Smooth muscle cell (in vitro differentiated cells): Measurements from ENCODE around the gene TINAG. TPM values are rescaled to one million over a fixed set of nuclear protein-coding genes. Genes with fewer than 3 reads are reported as not detected.

Experiments used
- DNase-seq: peaks from one replicate; lab custom pipeline; 2025; ENCODE audit not compliant: unreplicated experiment; lab: John Stamatoyannopoulos, UW
- H2AFZ ChIP-seq: fragments of 200-600 bp; sonication (generic); 2 replicates; pipeline ENCODE4 v1.6.0; 2016; ENCODE audit warnings: antibody characterized with exemption, low read depth, mild to moderate bottlenecking
- H3F3A ChIP-seq: fragments of 200-600 bp; sonication (generic); 2 replicates; pipeline ENCODE4 v1.6.0; 2017; ENCODE audit warnings: antibody characterized with exemption, low read depth
- H3K27ac ChIP-seq: fragments of 200-600 bp; sonication (generic); 2 replicates; pipeline ENCODE4 v1.5.1; 2016; ENCODE audit warnings: low read depth, mild to moderate bottlenecking
- H3K27me3 ChIP-seq: fragments of 200-600 bp; sonication (generic); 2 replicates; pipeline ENCODE4 v1.6.1; 2016; ENCODE audit warnings: low read depth, mild to moderate bottlenecking
- H3K36me3 ChIP-seq: fragments of 200-600 bp; sonication (generic); 2 replicates; pipeline ENCODE4 v1.5.1; 2016; ENCODE audit warnings: low read depth
- H3K4me1 ChIP-seq: fragments of 200-600 bp; sonication (generic); 2 replicates; pipeline ENCODE4 v1.5.1; 2016; ENCODE audit warnings: low read depth
- H3K4me2 ChIP-seq: fragments of 200-600 bp; sonication (generic); 2 replicates; pipeline ENCODE4 v1.6.0; 2016; ENCODE audit warnings: mild to moderate bottlenecking
- H3K4me3 ChIP-seq: fragments of 200-600 bp; sonication (generic); 2 replicates; pipeline ENCODE4 v1.5.1; 2016; ENCODE audit warnings: mild to moderate bottlenecking
- H3K79me2 ChIP-seq: fragments of 200-600 bp; sonication (generic); 2 replicates; pipeline ENCODE4 v1.6.0; 2016; ENCODE audit warnings: low read depth, mild to moderate bottlenecking
- H3K9ac ChIP-seq: fragments of 200-600 bp; sonication (generic); 2 replicates; pipeline ENCODE4 v1.6.0; 2016; ENCODE audit warnings: low read depth
- H3K9me3 ChIP-seq: fragments of 200-600 bp; sonication (generic); replicated peaks from 2 replicates; pipeline ENCODE4 v1.5.1; 2016; ENCODE audit warnings: low read depth
- H4K20me1 ChIP-seq: fragments of 200-600 bp; sonication (generic); 2 replicates; pipeline ENCODE4 v1.6.0; 2016; ENCODE audit warnings: low read depth
- CTCF ChIP-seq: fragments of 200-600 bp; sonication (generic); IDR thresholded peaks from 2 replicates; pipeline ENCODE4 v1.5.1; 2017; ENCODE audit warnings: borderline replicate concordance, mild to moderate bottlenecking, antibody characterized with exemption; ENCODE audit not compliant: insufficient read depth, poor library complexity, severe bottlenecking
- WGBS: methylation state at CpG from one replicate; pipeline ENCODE4 v1.1.7; 2016; ENCODE audit warnings: low lambda C conversion rate; 5-methylcytosine and 5-hydroxymethylcytosine counted together
- polyA plus RNA-seq: library from polyadenylated mRNA; unstranded; fragments of >200 nt; fragmentation: Nextera tagmentation; extraction: Ambion mirVana; gene quantifications from 2 replicates; pipeline ENCODE4 v1.2.1, GENCODE V29; 2016
- total RNA-seq: library from RNA; depleted of rRNA; stranded (reverse); fragments of >200 nt; gene quantifications from 2 replicates; pipeline ENCODE4 v1.2.3, GENCODE V29; 2014

TINAG gene
- total and polyA plus RNA-seq, 2 experiments from 2014 or later, result not detected

DNA sequence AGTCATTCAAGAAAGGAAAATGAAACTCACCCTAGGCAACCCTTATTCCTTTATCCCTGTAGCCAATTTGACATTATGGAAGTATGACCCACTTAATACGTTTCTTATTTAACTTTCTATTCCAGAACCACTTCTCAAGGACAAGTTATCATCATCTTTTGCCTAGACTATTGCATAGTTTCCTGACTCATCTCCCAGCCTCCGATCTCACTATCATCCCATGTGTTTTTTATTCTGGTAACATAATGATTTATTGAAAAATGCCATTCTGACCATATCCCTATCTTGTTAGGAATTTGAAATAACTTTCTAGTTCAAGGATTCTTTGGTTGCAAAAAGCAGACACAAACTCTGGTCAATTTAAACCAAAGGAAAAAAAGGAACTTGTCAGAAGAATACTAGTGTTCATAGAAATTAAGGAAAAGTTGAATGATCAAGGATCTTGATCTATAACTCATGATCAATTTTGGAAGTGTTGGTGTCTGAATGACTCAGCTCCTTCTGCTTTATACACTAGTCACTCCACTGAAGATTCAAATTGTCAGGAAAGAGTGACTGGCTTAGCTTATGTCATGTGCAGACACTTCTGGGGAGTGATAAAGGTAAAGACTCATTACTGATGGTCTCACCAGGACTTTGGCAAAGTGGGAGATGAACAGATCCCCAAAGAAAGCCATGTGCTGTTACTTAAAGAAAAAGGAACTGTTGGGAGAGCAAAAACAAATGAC, 8.5 kb upstream of the TINAG start:
- Histone ChIP-seq H3K9me3 (no peaks in the 10 kb centered on the region), H3K36me3 (no peaks in the 10 kb centered on the region), H2AFZ (no peak overlapping the region), H3K79me2 (no peaks in the 10 kb centered on the region), H3K27me3 (no peaks in the 10 kb centered on the region), H3K9ac (no peak overlapping the region), H3K27ac (no peak overlapping the region), H4K20me1 (no peaks in the 10 kb centered on the region), H3K4me1 (no peaks in the 10 kb centered on the region), H3K4me3 (no peak overlapping the region), H3K4me2 (no peak overlapping the region), H3F3A (no peaks in the 10 kb centered on the region)
- TF ChIP-seq CTCF, result no peak
- DNase-seq, result no peak
- WGBS, result 64% methylated on average over 2 of the region's 2 CpGs

DNA sequence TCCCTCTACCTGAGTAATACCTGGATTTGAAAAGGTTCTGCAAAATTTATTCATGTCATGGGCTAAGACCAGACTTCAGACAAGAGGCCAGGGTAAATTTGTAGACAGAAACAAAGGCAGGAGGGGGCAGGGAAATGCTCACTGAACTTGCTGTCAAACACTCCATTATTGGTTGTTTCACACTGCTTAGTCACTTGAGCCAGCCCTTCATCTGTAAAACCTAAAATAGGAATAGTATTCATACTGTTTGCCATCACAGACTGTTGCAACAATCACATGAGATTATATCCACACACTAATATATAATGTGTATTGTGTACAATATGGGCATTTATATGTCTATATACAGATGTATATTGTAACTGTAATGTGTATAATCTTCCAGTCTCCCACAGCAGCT, 6.5 kb upstream of the TINAG start:
- H4K20me1 ChIP-seq, result no peaks in the 10 kb centered on the region

DNA sequence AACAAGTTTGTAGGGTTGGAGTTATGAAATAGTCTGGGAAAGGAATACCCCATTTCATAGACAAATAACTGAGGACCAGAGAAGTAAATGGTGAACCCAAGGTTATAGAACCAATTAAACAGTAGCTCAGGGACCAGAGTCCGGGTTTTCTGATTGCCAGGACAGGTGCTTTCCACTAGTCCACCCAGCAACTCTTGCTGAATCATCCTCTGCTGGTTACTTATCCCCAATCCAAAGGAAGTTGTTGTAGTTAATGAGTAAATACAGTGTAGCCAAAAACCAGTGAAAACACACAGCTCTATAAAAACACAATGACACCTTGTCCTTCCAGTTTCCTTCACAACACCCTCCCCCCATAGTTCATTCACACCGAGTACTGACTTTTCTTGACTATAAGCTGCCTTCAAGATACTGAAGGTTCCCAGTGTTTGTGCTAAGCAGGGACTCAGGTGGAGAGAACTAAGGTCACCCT, 766 bp upstream of the TINAG start:
- WGBS, result 87% methylated on average over 2 of the region's 2 CpGs
- no peaks in the 10 kb centered on the region for H3K27me3 ChIP-seq
- no peak for DNase-seq
- no peak overlapping the region for H3K9ac ChIP-seq
- H3F3A ChIP-seq, result no peaks in the 10 kb centered on the region
- no peaks in the 10 kb centered on the region for H4K20me1 ChIP-seq
- H3K4me1 ChIP-seq, result no peaks in the 10 kb centered on the region
- H3K9me3 ChIP-seq, result no peaks in the 10 kb centered on the region
- TF ChIP-seq CTCF, result no peak
- H3K4me3 ChIP-seq, result no peak overlapping the region
- no peak overlapping the region for H3K4me2 ChIP-seq
- no peak overlapping the region for H2AFZ ChIP-seq
- H3K36me3 ChIP-seq, result no peaks in the 10 kb centered on the region
- H3K79me2 ChIP-seq, result no peaks in the 10 kb centered on the region
- no peak overlapping the region for H3K27ac ChIP-seq

More for the DNA sequence above, 6.5 kb upstream of the TINAG start:
- no peaks in the 10 kb centered on the region for H3K36me3 ChIP-seq
- no peaks in the 10 kb centered on the region for H3K27me3 ChIP-seq
- no peak overlapping the region for H2AFZ ChIP-seq
- H3K9ac ChIP-seq, result no peak overlapping the region
- H3K79me2 ChIP-seq, result no peaks in the 10 kb centered on the region
- no peak overlapping the region for H3K4me3 ChIP-seq
- TF ChIP-seq CTCF, result no peak
- no peaks in the 10 kb centered on the region for H3K4me1 ChIP-seq
- H3K27ac ChIP-seq, result no peak overlapping the region
- no peaks in the 10 kb centered on the region for H3K9me3 ChIP-seq
- H3K4me2 ChIP-seq, result no peak overlapping the region
- no peaks in the 10 kb centered on the region for H3F3A ChIP-seq
- no peak for DNase-seq

- WGBS, result 92% methylated on average over 4 of the region's 4 CpGs
- H3K27ac ChIP-seq, result no peak overlapping the region
- no peaks in the 10 kb centered on the region for H3K36me3 ChIP-seq
- no peak overlapping the region for H3K4me3 ChIP-seq
- no peak overlapping the region for H3K9ac ChIP-seq
- H3K9me3 ChIP-seq, result no peaks in the 10 kb centered on the region
- H4K20me1 ChIP-seq, result no peaks in the 10 kb centered on the region
- H3K4me2 ChIP-seq, result no peak overlapping the region
- H3K27me3 ChIP-seq, result no peaks in the 10 kb centered on the region
- no peaks in the 10 kb centered on the region for H3K4me1 ChIP-seq
- no peak for DNase-seq
- no peak for TF ChIP-seq CTCF
- no peaks in the 10 kb centered on the region for H3K79me2 ChIP-seq
- H3F3A ChIP-seq, result no peaks in the 10 kb centered on the region
- H2AFZ ChIP-seq, result no peak overlapping the region
Observed at GRCh38 chr6:54308986-54309315, 710 bp downstream of the TINAG start.
